Cerebellar cortex (tissue), 1 donor: ENCODE data around the gene FAR2.
"Not testable (repeated sequence)": the region's sequence is repeated elsewhere in the genome, so short reads cannot be mapped to it uniquely, and the experiment has no call there.

Source experiments
- DNase-seq: peaks from one replicate; pipeline ENCODE4 v3.0.0-alpha.2; 2015; ENCODE audit warnings: low spot score

Gene FAR2

GRCh38 chr12:29148911-29149690 is at the start of gene FAR2:
Gene FAR2, plus strand, starts transcription at chr12:29149278. Its CDS starts 121,172 bp downstream, at chr12:29270450.
- DNase-seq: peak; percentile 12

GRCh38 chr12:29102741-29103140 is 46.3 kb upstream of the FAR2 start:
- DNase-seq: no peak

GRCh38 chr12:29103539-29103974 is 45.5 kb upstream of the FAR2 start:
- DNase-seq: no peak

- no peak for DNase-seq
Measured at GRCh38 chr12:29104516-29104915, 44.6 kb upstream of the FAR2 start.

- DNase-seq: no peak
Measured at GRCh38 chr12:29110506-29111442, 38.3 kb upstream of the FAR2 start.

GRCh38 chr12:29113101-29113500 is 36.0 kb upstream of the FAR2 start:
- DNase-seq: no peak

GRCh38 chr12:29116414-29116813 is 32.7 kb upstream of the FAR2 start:
- no peak for DNase-seq

- DNase-seq: no peak
Measured at GRCh38 chr12:29131539-29131938, 17.5 kb upstream of the FAR2 start.

- no peak for DNase-seq
Measured at GRCh38 chr12:29132316-29132715, 16.8 kb upstream of the FAR2 start.

- DNase-seq: no peak
Measured at GRCh38 chr12:29133181-29133580, 15.9 kb upstream of the FAR2 start.

GRCh38 chr12:29133680-29134079 is 15.4 kb upstream of the FAR2 start:
- no peak for DNase-seq

GRCh38 chr12:29138256-29138655 is 10.8 kb upstream of the FAR2 start:
- DNase-seq: not testable (repeated sequence)

- not testable (repeated sequence) for DNase-seq
Measured at GRCh38 chr12:29138855-29139254, 10.2 kb upstream of the FAR2 start.

GRCh38 chr12:29145372-29146170 is 3.5 kb upstream of the FAR2 start:
- no peak for DNase-seq

- no peak for DNase-seq
Measured at GRCh38 chr12:29146196-29146595, 2.9 kb upstream of the FAR2 start.

GRCh38 chr12:29147731-29148595 is 1.1 kb upstream of the FAR2 start:
- DNase-seq: peak; percentile 12

- peak; percentile 16 for DNase-seq
Measured at GRCh38 chr12:29148596-29148910, 525 bp upstream of the FAR2 start.

- DNase-seq: no peak
Measured at GRCh38 chr12:29149691-29150281, 708 bp downstream of the FAR2 start.

GRCh38 chr12:29150462-29150861 is 1.4 kb downstream of the FAR2 start:
- peak; percentile 5 for DNase-seq

- DNase-seq: peak; percentile 7
Measured at GRCh38 chr12:29152223-29152868, 3.3 kb downstream of the FAR2 start.
